ENCODE measurements around the gene RUSC2.
A peak's percentile ranks its signal among the peaks of the same experiment; 100 is the strongest.
"Not testable (repeated sequence)": the region's sequence is repeated elsewhere in the genome, so short reads cannot be mapped to it uniquely, and the experiment has no call there.

The RUSC2 gene

GRCh38 chr9:35529161-35529823, 39.4 kb downstream of the RUSC2 start:
- H3K4me3 ChIP-seq (ENCODE audit: control insufficient read depth, low read depth, low read length): no peak overlapping the region
- DNase-seq (ENCODE audit: low read depth): no peak
- TF ChIP-seq CTCF (IDR thresholded peaks at IDR 0.05; ENCODE audit: control insufficient read depth, insufficient read depth, low read depth, low read length, missing control alignments): no peak

- DNase-seq (ENCODE audit: low read depth): no peak
- no peak overlapping the region for H3K4me3 ChIP-seq (ENCODE audit: control insufficient read depth, low read depth, low read length)
- TF ChIP-seq CTCF (IDR thresholded peaks at IDR 0.05; ENCODE audit: control insufficient read depth, insufficient read depth, low read depth, low read length, missing control alignments): no peak
Observed at GRCh38 chr9:35533398-35533797, 43.5 kb downstream of the RUSC2 start.

- DNase-seq (ENCODE audit: low read depth); H3K4me3 ChIP-seq (ENCODE audit: control insufficient read depth, low read depth, low read length): not testable (repeated sequence)
Observed at GRCh38 chr9:35534921-35535320, 45.0 kb downstream of the RUSC2 start.

- DNase-seq (ENCODE audit: low read depth): no peak
- H3K4me3 ChIP-seq (ENCODE audit: control insufficient read depth, low read depth, low read length): no peak overlapping the region
- TF ChIP-seq CTCF (IDR thresholded peaks at IDR 0.05; ENCODE audit: control insufficient read depth, insufficient read depth, low read depth, low read length, missing control alignments): no peak
Observed at GRCh38 chr9:35537913-35538312, 48.0 kb downstream of the RUSC2 start.

GRCh38 chr9:35538361-35539234, 48.7 kb downstream of the RUSC2 start:
- H3K4me3 ChIP-seq (ENCODE audit: control insufficient read depth, low read depth, low read length): peak overlapping the region; percentile 56
- DNase-seq (ENCODE audit: low read depth): no peak
- TF ChIP-seq CTCF (IDR thresholded peaks at IDR 0.05; ENCODE audit: control insufficient read depth, insufficient read depth, low read depth, low read length, missing control alignments): no peak
